Keratinocyte (primary cell): Measurements from ENCODE around the gene ITIH5. TPM values are rescaled to one million over a fixed set of nuclear protein-coding genes. Genes with fewer than 3 reads are reported as not detected.

ENCODE experiments used
- DNase-seq: peaks from one replicate; pipeline ENCODE4 v3.0.0-alpha.2; 2011; ENCODE audit warnings: low read depth, missing footprints, low spot score
- FAIRE-seq: peaks from 2 replicates; lab custom pipeline; 2011; peaks lifted over from hg19 to GRCh38; lab: Jason Lieb, UNC
- H2AFZ ChIP-seq: 2 replicates; pipeline ENCODE4 v1.6.0; 2012; ENCODE audit warnings: low read length, control low read depth, inconsistent platforms; ENCODE audit not compliant: control insufficient read depth
- H3K27ac ChIP-seq: 2 replicates; pipeline ENCODE4 v1.5.1; 2011; ENCODE audit warnings: low read length; ENCODE audit not compliant: control insufficient read depth, insufficient read depth
- H3K27me3 ChIP-seq: 3 replicates; pipeline ENCODE4 v1.6.0; 2011; ENCODE audit warnings: low read length; ENCODE audit not compliant: control insufficient read depth, insufficient read depth; ENCODE audit errors: extremely low read depth
- H3K36me3 ChIP-seq, 2 experiments: 2 replicates in 1 of 2; 3 replicates in 1 of 2; pipeline ENCODE4 v1.5.1; 2011; ENCODE audit warnings: low read length in 2 of 2, mild to moderate bottlenecking in 1 of 2; ENCODE audit not compliant: control insufficient read depth in 2 of 2, insufficient read depth in 2 of 2; ENCODE audit errors: extremely low read depth in 1 of 2
- H3K4me1 ChIP-seq: 3 replicates; pipeline ENCODE4 v1.5.1; 2011; ENCODE audit warnings: low read length; ENCODE audit not compliant: control insufficient read depth, insufficient read depth; ENCODE audit errors: extremely low read depth
- H3K4me2 ChIP-seq: 3 replicates; pipeline ENCODE4 v1.6.0; 2011; ENCODE audit warnings: low read depth, low read length; ENCODE audit not compliant: control insufficient read depth, insufficient read depth; ENCODE audit errors: extremely low read depth
- H3K4me3 ChIP-seq, 3 experiments: fragments of 200-600 bp in 1 of 3; sonication (generic) in 1 of 3; 2 replicates in 2 of 3; 3 replicates in 1 of 3; pipeline ENCODE4 v1.5.1; 2011 to 2016; ENCODE audit warnings: low read length in 3 of 3, mild to moderate bottlenecking in 3 of 3, control low read depth in 2 of 3, inconsistent platforms in 1 of 3, low read depth in 1 of 3, mixed read lengths in 1 of 3, mixed run types in 1 of 3, moderate library complexity in 1 of 3; ENCODE audit not compliant: control insufficient read depth in 2 of 3, insufficient read depth in 2 of 3; ENCODE audit errors: extremely low read depth in 1 of 3
- H3K79me2 ChIP-seq: 2 replicates; pipeline ENCODE4 v1.6.0; 2012; ENCODE audit warnings: low read length; ENCODE audit not compliant: control insufficient read depth, insufficient read depth
- H3K9ac ChIP-seq: 3 replicates; pipeline ENCODE4 v1.6.0; 2011; ENCODE audit warnings: low read length; ENCODE audit not compliant: control insufficient read depth, insufficient read depth; ENCODE audit errors: extremely low read depth
- H3K9me1 ChIP-seq: 3 replicates; pipeline ENCODE4 v1.6.0; 2011; ENCODE audit warnings: low read length; ENCODE audit not compliant: control insufficient read depth, insufficient read depth; ENCODE audit errors: extremely low read depth
- H3K9me3 ChIP-seq: 2 replicates; pipeline ENCODE4 v1.5.1; 2012; ENCODE audit warnings: low read depth, low read length; ENCODE audit not compliant: control insufficient read depth
- H4K20me1 ChIP-seq: 3 replicates; pipeline ENCODE4 v1.6.0; 2011; ENCODE audit warnings: low read length; ENCODE audit not compliant: control insufficient read depth, insufficient read depth; ENCODE audit errors: extremely low read depth
- CTCF ChIP-seq, 3 experiments: IDR thresholded peaks in 1 of 3; conservative IDR thresholded peaks in 1 of 3; optimal IDR thresholded peaks in 1 of 3; 2 replicates in 2 of 3; 3 replicates in 1 of 3; pipeline versions ENCODE3 to v1.5.1; 2011; ENCODE audit warnings: low read length in 3 of 3, mild to moderate bottlenecking in 3 of 3, moderate library complexity in 2 of 3, control low read depth in 1 of 3, inconsistent platforms in 1 of 3; ENCODE audit not compliant: insufficient read depth in 2 of 3; ENCODE audit errors: extremely low read depth in 1 of 3
- EZH2 ChIP-seq: IDR thresholded peaks from one replicate; pipeline ENCODE4 v1.6.1; 2012; ENCODE audit warnings: inconsistent platforms, mild to moderate bottlenecking, low read length, moderate library complexity
- dilution Hi-C: fragments of 300-500 bp; cut with MboI; formaldehyde crosslinking; loops from one replicate; pipeline ENCODE4 v1.7.0; 2020; ENCODE audit warnings: low sequenced_read_pairs; ENCODE audit not compliant: extremely low pct_ligation_motif_present
- polyA plus RNA-seq, 5 experiments: library from polyadenylated mRNA; depleted of rRNA in 3 of 5; stranded (reverse) in 3 of 5; stranded (forward) in 1 of 5; unstranded in 1 of 5; fragments of >200 nt; gene quantifications; 1 replicate in 1 of 5; 2 replicates in 3 of 5; 3 replicates in 1 of 5; pipeline versions ENCODE4 v1.2.1 to v1.2.3, GENCODE V29; 2011 to 2012; ENCODE audit warnings: missing spikeins in 2 of 5, low read depth in 1 of 5, low replicate concordance in 1 of 5

The ITIH5 gene
- polyA plus RNA-seq, 1 donor (not counting 4 experiments of a cell fraction or from before 2014, with no cell fraction given) = not detected

- Histone ChIP-seq H3K9ac (no peak overlapping the region), H3K4me3 (no peak overlapping the region), H3K27me3 (no peaks in the 10 kb centered on the region), H3K9me3 (no peaks in the 10 kb centered on the region), H3K4me2 (no peak overlapping the region), H3K36me3 (no peaks in the 10 kb centered on the region), H3K9me1 (no peaks in the 10 kb centered on the region), H4K20me1 (no peaks in the 10 kb centered on the region), H3K27ac (no peak overlapping the region), H2AFZ (no peak overlapping the region), H3K79me2 (no peaks in the 10 kb centered on the region), H3K4me1 (no peaks in the 10 kb centered on the region)
- DNase-seq = no peak
- dilution Hi-C loops = no loop called here
- no peak for FAIRE-seq
- no peak for TF ChIP-seq CTCF (optimal IDR thresholded peaks at IDR 0.05 in 1 of 3, IDR thresholded peaks at IDR 0.05 in 1 of 3, conservative IDR thresholded peaks at IDR 0.05 in 1 of 3; ENCODE audit: extremely low read depth in 1 of 3, insufficient read depth in 2 of 3, low read length in 3 of 3)
- TF ChIP-seq EZH2 = no peak
Measured at GRCh38 chr10:7642491-7643011, 24.2 kb downstream of the ITIH5 start.

GRCh38 chr10:7635408-7636125 lies 31.2 kb downstream of the ITIH5 start:
- Histone ChIP-seq H3K36me3 (no peaks in the 10 kb centered on the region), H3K9me3 (no peaks in the 10 kb centered on the region), H4K20me1 (no peaks in the 10 kb centered on the region), H3K4me1 (no peaks in the 10 kb centered on the region), H3K27ac (no peak overlapping the region), H3K79me2 (no peaks in the 10 kb centered on the region), H2AFZ (no peak overlapping the region), H3K9me1 (no peaks in the 10 kb centered on the region), H3K4me2 (no peak overlapping the region), H3K9ac (no peak overlapping the region), H3K4me3 (no peak overlapping the region), H3K27me3 (no peaks in the 10 kb centered on the region)
- TF ChIP-seq CTCF (optimal IDR thresholded peaks at IDR 0.05 in 1 of 3, IDR thresholded peaks at IDR 0.05 in 1 of 3, conservative IDR thresholded peaks at IDR 0.05 in 1 of 3; ENCODE audit: extremely low read depth in 1 of 3, insufficient read depth in 2 of 3, low read length in 3 of 3) = no peak
- TF ChIP-seq EZH2 = no peak
- FAIRE-seq (no peak), DNase-seq (no peak)
- dilution Hi-C loops = no loop called here
